GM21576 (cell line): ENCODE results near the gene DCAF11.

ENCODE experiments used
- ATAC-seq: cut with Tn5 transposase; IDR thresholded peaks from one replicate; pipeline ENCODE4 v1.9.1; 2021; ENCODE audit warnings: mild to moderate bottlenecking, moderate library complexity; ENCODE audit not compliant: unreplicated experiment

The DCAF11 gene

DNA sequence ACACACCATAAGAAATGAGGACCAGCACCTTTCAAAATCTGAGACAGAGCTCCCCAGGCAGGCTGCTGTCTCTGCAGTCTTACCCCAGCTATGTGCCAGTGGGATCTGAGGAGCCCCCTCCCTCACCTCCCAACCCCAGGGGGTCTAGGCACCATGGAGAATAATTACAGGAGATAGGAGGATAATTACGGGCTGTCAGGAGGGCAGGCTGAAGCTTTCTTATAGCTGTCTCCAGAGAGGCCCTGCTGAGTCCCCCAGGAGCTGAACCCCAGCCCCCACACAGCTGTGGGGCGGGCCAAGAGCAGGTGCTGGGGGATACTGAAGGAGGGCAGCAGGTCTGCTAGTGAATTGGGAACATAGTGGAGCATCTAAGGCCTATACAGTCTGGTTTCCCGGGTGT, 36.4 kb upstream of the DCAF11 start:
- ATAC-seq: no peak

DNA sequence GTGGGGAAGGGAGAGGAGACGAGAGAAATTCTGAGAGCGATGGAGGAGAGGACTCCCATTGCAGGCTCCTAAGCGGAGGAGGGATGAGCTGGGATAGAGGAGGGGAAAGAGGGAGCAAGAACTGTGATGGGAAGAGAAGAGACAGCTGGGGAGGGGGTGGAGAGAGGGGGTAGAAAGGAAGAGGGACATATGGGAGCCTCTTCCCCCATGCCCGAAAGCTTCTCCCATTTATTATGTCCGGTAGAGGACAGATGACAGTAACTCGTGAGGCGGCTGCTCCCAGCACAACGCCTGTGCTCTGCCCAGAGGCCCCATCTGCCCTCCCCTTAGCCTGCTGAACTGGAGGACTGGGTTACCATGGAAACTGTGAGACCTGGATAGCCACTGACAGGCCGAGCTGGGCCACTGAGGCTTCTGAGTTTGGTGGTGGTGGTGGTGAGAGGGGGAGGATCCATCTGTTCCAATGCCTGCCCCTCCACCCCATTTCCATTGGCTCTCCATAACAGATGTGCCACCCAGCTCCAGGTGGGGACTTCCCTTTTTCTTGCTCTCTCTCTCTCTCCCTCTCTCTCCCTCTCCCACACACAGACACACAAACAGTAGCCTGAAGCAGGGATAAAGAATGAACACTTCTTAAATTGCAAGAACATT, 35.0 kb upstream of the DCAF11 start:
- no peak for ATAC-seq

DNA sequence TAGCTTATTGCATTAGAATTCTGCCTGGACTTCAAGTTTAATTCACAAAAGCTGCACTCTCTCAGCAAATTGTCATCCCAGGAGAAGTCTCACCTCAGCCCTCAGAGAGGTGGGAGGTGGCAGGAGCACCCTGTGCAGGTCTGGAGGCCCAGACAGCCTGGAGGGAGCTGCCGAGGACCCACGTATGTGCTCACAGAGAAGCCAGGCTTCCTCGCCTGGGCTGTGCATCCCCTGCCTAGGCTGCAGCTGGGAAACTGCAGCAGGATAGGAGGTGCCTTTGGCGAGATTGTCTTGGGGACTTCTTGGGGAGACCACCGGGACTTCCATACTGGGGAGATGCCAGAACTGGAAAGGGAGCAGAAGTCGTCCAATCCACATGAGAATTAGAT, 34.4 kb upstream of the DCAF11 start:
- no peak for ATAC-seq

DNA sequence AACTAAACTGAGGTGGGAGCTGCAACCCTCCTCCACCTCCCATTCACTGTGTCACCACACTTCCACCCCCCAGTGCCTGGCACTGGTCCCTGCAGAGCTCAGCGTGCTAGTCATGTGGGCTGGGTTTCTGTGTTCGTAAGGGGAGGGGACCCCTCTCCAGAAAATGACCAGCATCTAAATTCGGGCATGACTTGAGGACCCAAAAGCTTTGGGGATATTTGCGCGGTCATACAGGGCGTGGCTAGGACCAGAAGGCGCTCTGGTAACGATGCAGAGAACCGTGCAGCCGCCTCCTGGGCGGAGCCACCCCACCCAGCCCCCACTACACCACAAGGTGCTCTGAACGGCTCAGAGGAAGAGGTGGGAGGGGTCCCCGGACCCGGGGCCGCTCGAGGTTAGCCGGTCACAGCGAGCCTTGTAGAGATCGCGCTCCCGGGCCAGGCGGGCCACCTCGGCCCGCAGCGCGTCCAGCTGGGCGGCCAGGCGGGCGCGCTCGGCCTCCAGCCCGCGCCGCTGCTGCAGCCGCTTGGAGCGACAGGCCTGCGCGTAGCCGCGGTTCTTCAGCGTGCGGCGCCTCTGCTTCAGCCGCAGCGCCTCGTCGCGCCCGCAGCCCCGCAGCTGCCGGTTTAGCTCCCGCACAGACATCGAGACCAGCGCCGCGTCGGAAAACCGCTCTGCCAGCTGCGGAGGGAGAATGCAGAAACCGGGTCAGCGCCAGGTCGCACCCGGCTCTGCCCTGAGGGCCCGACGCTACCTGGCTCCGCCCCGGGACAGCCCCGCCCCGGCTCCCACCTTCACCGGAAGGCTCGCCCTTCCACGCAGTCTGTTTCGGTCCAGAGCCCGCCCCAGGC, 33.5 kb upstream of the DCAF11 start:
- peak; percentile 88 for ATAC-seq

DNA sequence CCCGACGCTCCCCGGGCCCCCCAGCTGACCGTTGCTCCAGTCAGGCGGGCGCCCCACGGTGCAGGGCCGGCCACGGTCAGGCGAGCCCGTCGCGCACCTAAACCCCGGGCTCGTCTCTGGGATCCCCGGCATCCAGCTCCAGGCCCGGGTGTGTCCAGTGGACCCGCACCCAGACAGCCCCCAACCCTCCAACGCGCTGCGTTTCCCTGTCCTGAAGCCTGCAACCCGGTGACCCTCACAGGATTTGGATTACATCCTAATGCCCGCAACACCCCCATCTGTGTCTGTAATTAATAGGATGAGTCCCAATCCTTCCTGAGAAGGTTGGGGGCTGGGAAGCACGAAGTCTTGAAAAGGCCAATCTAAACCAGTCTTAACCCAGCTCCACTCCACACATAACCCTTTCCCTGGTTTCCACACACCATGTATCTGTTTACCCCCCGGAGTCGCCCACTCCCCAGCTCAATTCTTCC, 32.8 kb upstream of the DCAF11 start:
- no peak for ATAC-seq

DNA sequence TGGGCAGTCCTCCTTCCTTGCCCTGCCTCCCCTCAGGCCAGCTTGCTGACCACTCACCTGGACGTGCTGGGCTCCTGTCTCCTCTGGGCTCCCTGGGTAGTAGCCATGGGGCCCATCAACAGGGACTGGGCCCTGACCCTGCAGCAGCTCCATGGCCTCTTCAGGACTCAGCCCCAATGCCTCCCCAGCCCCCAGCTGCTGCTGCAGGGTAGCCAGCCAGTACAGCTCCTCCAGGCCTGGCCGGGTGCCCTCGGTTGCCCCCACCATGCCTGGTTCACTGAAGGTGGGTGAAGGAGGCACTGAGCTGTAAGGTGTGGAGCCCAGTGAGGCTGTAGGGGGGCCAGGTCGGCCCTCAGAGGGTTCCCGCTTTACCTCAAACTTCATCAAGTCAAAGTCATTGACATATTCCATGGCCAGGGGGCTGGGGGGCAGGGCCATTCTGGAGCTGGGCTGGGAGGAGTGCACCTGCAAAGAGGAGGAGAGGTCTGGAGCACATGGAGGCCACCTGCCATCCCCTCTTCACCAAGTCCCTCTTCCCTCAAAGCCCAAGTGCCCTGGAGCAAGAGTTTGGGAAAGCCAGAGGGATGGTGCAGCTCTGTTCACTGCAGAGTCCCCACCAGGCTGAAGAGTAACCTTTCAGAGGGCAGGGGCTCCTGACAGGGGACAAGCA, 32.0 kb upstream of the DCAF11 start:
- no peak for ATAC-seq

DNA sequence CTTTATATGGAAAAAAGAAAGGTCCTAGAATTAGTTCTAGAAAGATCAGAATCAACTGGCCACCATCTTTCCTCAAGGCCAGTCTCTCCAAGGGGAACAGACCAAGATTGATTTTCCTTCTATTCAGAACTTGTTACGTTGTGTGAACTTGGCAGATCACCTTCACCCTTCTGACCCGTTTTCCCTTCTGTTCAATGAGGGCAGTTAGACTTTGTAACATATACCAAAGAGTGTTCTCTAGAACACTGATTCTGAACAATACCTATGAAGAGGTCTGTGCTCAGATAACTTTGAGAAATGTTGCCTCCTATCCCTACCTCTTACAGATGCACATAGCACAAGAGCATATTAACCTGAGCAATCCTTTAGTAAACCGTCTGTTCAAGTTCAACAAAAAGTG, 31.1 kb upstream of the DCAF11 start:
- ATAC-seq: no peak

DNA sequence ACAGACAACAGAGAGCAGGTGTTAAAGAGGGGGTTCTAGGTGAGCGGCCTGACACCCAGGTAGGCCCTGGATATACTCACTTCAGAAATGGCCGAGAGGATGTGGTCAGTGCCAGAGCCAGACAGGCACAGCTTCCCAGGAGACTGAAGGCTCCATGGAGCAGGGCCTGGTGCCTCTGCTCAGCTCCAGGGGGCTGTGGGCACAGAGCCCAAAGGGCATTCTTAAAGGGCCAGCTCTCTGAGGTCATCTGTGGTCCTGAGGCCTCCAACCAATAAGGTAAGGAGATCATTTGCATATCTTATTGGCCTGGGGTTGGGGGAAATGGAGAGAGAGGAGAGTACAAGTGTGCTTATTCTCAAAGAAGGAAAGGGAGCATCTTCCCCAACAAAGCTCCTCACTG, 30.1 kb upstream of the DCAF11 start:
- no peak for ATAC-seq

DNA sequence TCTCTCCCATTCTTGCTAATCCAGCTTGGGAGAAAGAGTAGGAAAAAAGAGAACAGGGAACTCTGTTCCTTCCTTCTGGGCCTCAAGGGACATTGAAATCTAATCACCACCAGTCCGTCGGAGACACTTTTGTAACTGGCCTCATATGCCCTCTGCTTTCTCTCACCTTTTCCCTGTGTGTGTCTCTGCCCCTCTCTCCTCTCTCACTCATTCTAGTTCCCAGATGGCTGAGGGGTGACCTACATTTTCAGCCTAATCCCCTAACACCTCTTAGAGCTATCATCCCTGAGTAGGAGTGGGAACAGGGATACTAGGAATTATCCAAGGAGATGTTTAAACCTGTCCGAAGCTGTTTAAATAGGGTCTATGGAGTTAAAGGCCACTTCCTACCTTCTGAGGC, 29.4 kb upstream of the DCAF11 start:
- no peak for ATAC-seq

DNA sequence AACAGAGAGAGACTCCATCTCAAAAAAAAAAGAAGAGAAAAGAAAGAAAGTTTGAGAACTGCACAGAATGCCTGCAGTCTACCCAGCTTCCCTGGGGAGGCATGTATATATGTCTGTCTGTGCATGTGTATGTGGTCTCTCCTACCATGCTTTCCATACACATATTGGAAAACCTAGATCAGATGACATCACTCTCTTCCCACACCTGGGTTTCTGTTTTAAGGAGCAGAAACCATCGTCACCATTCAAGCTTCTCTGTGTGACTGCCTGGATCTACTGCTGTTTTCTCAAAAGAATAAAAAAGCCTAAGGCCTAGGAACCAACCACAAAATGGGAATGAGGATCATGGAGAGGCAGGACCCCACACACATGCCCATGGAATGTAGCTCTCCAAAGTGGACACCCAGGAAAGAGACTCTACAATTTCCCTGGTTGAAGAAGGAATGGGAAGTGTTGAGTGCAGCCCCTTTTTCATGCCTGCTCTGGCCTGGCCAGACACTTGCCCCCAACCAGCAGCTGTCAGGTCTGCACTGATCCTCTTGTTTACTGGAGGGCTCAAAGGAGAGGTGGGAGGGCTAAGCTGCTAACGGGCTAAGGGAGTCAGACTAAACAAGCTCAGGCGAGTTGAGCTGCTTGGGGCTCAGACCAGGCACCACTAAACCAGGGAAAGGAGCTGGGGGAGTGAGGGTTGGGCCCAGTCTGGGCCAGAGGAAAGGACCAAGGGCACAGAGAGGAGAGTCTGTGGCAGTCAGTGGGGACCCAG, 28.2 kb upstream of the DCAF11 start:
- ATAC-seq: no peak

DNA sequence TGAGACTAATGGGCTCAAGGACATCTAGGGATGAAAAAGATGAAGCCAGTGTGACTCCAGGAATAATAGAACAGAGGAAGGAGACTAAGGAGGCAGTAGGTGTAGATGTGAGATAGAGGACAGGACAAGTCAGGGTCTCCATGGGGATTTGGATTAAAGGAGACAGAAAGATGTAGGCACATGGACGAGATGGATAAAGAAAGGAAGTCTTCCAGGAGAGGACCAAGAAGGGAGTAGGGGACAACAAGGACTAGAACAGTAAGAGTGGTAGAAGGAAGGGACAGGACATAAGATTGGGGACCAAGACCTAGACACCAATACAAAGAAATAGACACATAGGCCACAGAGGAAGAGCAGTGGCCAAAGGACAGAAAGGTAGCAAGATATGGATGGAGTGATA, 27.6 kb upstream of the DCAF11 start:
- ATAC-seq: no peak

DNA sequence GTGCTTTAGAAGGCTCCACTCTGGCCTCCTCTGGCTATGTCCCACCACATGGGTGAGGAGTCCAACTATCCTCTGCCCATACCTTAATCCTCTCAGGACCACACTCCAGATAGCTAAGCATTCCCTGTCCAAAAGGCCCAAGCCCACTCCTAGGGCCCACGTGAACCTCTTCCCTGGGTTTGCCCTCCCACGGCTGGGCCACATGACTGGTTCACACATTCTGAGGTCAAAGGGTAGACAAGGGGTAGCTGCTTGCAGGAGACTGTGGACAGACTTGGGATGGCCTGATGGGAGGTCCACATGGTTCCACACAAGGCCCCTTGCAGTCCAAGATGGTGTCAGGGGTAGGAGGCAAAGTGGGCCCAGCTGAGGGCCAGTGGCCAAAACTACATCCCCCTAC, 26.5 kb upstream of the DCAF11 start:
- no peak for ATAC-seq

DNA sequence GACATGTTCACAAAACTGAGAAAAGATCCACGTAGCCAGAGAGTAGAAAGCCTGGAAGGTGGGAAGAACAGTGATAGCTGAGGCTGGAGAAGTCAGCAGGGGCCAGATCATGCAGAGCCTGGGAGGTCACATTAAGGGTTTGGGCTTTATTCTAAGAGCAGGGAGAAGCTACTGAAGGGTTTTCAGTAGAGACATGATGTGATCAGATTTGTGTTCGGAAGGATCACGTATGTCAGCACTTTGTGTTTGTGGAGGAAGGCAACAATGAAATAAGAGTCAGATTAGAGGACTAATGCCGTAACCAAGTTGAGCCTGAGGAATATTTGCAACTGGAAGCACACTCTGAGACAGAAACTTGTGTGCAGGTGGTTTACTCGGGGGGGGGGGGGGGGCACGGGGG, 24.7 kb upstream of the DCAF11 start:
- ATAC-seq: no peak

DNA sequence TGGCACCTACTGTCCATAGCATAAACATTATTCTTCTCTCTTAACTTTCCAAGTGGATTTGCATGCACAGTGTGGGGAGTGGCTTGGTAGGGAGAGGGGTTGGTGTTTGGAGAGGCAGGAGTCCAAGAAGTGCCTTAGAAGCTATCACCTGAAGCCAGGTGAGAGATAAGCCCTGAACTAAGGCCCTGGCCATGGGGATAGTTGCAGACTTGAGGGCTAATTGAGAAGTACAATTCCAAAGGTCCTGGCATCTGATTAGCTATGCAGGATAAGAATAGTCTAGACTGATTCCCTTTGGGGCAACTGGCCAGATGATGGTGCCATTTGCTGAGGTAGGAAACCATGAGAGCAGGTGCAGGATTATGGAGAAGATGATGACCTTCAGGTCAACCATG, 22.5 kb upstream of the DCAF11 start:
- ATAC-seq: no peak

DNA sequence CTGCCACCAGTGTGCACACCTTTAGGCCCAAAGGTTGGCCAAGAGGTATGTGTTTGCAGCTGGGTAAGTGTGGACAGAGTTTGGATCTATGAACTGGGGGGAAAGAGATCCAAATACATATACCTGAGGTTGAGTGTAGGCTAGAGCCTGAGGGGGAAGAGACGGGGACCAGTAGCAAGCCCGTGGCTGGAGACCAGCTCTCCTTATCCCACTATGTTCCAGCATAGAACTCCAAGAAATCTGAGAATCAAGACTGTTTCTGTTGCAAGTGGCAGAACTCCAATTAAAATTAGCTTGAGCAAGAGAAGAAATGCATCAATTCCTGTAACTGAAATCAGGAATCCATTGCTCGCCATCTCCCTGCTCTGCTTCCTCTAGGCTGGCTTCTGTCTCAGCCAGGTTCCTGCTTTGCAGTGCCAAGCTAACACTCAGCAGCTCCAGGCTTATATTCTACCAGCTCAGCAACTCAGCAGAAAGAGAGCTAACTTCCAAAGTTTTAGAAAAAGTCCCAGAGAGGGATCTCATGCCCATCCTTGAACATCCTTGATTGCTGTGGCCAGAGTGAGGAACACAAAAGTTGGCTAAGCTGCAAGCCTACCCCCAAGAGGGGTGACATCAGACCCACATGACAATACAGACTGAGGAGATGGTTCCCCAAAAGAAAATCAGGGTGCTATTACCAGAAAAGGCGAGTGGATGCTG, 21.9 kb upstream of the DCAF11 start:
- no peak for ATAC-seq

DNA sequence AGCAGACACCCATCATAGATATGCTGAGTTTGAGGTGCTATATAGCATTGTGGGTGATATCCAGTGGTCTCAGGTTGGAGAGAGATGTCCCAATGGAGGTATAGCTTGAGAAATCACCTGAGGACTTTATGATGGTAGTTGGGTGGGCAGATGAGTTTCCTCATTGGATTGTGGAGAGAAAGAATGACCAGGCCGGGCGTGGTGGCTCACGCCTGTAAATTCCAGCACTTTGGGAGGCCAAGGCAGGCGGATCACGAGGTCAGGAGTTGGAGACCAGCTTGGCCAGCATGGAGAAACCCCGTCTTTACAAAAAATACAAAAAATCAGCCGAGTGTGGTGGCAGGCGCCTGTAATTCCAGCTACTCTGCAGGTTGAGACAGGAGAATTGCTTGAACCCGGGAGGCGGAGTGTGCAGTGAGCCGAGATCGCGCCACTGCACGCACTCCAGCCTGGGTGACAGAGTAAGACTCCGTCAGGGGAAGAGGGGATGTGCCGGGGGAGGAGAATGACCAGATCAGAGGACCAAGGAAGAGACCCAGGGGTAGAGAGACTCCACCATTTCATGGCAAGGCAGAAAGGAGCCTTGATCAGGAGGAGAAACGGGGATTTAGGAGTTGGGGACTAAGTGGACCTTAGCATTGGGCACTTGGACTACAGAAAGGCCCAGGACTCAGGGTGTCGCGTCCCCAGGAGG, 21.2 kb upstream of the DCAF11 start:
- ATAC-seq: no peak

DNA sequence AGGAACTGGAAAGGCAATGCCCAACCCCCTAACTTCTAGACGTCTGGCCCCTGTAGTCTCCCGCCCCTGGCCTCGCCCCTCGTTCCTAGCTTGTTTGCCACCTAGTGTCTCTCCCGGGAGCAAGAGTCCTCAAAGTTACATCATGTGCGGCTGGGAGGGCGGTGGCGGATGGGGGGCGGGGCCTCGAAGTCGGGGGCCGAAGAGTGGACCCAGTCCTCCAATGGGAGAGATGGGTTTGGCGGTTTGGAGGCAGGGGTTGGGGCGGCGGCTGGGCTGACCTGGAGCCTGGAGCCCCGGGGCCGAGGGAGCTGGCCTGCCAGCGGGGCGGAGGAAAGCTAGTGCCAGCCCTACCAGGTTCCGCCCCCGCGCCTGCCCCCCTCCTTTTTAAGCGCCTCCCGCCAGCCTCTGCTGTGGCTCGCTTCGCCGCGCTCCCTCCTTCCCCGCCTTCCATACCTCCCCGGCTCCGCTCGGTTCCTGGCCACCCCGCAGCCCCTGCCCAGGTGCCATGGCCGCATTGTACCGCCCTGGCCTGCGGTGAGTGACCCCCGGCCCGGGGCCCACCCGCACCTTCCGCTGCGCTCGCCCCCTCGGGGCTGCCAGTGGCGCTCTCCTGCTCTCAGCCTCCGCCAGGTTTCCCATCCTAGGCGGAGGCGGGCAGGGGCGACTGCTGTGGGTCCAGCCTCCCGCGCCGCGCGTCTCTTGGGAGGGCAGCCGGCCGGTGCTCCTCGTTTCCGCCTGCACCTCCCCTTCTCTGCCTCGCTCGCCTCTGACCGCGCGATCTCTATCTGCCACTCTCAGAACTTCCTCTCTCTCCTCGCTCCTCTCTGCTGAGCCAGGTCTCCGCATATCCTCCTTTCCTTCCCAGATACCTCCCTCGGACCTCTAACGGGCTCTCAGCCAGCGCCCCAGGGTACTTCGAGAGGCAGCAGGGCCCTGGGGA, 20.4 kb upstream of the DCAF11 start, which contains the start of gene PCK2:
Gene PCK2, plus strand, starts transcription at position 411 of the 940 bp plus-strand sequence. Its CDS starts 95 bp downstream, at position 506.
- ATAC-seq: peak; percentile 45

DNA sequence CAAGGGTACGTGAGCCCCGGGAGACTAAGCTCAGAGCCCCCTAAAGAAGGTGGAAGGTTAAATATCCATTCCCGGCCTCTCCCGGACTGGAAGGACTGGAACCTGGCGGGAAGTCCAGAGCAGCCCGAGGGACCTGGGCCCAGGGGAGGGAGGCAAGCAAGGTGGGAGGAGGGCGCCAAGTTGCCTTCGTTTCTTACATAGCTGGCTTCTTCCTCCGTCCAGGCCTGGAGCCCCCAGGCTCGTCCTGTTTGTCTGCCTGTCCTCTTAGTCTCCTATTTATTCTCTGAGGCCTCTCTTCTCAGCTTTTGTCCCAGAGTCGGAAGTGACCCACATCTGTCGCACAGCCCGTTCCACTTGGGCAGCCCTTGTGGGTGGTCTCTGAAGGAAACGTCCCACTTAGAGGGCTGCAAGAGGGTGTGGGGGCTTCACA, 19.7 kb upstream of the DCAF11 start:
- no peak for ATAC-seq
